Tibial artery (tissue), 4 donors: ENCODE measurements around the gene SRPK2.

ENCODE experiments used
- DNase-seq, 2 donors: peaks; one replicate each; pipeline ENCODE4 v3.0.0-alpha.2; 2019
- H3K27ac ChIP-seq, 2 donors: fragments of 200-600 bp; sonication (generic) in 1 of 2; 1 replicate in 1 of 2; 2 replicates in 1 of 2; pipeline ENCODE4 v1.5.1; 2018 to 2019; ENCODE audit warnings: mild to moderate bottlenecking in 1 of 2
- H3K27me3 ChIP-seq, 2 donors: fragments of 200-600 bp; sonication (generic) in 1 of 2; one replicate each; pipeline versions ENCODE4 v1.5.1 to v1.6.0; 2016 to 2019
- H3K36me3 ChIP-seq, 3 donors: fragments of 200-600 bp; sonication (generic) in 2 of 3; one replicate each; pipeline ENCODE4 v1.5.1; 2016 to 2019; ENCODE audit warnings: mild to moderate bottlenecking in 2 of 3
- H3K4me1 ChIP-seq, 4 donors: fragments of 200-600 bp; sonication (generic) in 2 of 4; 1 replicate in 3 of 4; 2 replicates in 1 of 4; pipeline ENCODE4 v1.5.1; 2016 to 2019
- H3K4me3 ChIP-seq, 2 donors: fragments of 200-600 bp; sonication (generic) in 1 of 2; 1 replicate in 1 of 2; 2 replicates in 1 of 2; pipeline ENCODE4 v1.5.1; 2018 to 2019; ENCODE audit warnings: mild to moderate bottlenecking in 2 of 2
- H3K9me3 ChIP-seq, 3 donors: fragments of 200-600 bp; sonication (generic) in 1 of 3; one replicate each; pipeline ENCODE4 v1.5.1; 2016 to 2019
- intact Hi-C: fragments of 100-400 bp; cut with DNase I; formaldehyde crosslinking; loops from one replicate; pipeline ENCODE4 v1.15.0; 2023; ENCODE audit warnings: low total_unique reads
- TF ChIP-seq, protein P1 (sequence below), 2 experiments: fragments of 200-600 bp in 1 of 2; fragments of 450-650 bp in 1 of 2; IDR thresholded peaks; one replicate each; pipeline ENCODE4 v1.5.1; 2017 to 2019; ENCODE audit warnings: antibody characterized with exemption in 2 of 2, mild to moderate bottlenecking in 1 of 2, moderate library complexity in 1 of 2

SRPK2 gene

DNA sequence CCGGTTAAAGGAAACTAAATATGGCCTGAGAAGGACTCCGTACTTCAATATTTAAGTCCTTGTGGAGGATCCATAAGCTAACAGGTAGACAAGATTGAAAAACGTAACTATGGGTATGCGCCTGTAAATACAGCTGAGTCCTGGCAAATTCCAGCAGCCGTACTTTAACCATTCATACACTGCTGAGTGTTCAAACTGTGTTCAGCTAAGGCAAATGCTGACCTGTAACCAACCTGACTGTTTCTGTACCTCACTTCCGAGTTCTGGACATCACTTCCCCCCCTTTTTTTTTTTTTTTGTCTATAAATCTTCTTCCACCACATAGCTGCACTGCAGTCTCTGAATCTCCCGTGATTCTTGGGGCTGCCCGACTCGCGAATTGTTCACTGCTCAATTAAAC lies 69.1 kb downstream of the SRPK2 start:
- Histone ChIP-seq H3K4me3 (no peak overlapping the region), H3K4me1 (peaks cover 0 to 14% (median 0%) of the 10 kb centered on the region in 4 donors), H3K9me3 (no peaks in the 10 kb centered on the region), H3K27me3 (no peaks in the 10 kb centered on the region), H3K36me3 (no peaks in the 10 kb centered on the region), H3K27ac (no peak overlapping the region)
- TF ChIP-seq, protein P1, sequence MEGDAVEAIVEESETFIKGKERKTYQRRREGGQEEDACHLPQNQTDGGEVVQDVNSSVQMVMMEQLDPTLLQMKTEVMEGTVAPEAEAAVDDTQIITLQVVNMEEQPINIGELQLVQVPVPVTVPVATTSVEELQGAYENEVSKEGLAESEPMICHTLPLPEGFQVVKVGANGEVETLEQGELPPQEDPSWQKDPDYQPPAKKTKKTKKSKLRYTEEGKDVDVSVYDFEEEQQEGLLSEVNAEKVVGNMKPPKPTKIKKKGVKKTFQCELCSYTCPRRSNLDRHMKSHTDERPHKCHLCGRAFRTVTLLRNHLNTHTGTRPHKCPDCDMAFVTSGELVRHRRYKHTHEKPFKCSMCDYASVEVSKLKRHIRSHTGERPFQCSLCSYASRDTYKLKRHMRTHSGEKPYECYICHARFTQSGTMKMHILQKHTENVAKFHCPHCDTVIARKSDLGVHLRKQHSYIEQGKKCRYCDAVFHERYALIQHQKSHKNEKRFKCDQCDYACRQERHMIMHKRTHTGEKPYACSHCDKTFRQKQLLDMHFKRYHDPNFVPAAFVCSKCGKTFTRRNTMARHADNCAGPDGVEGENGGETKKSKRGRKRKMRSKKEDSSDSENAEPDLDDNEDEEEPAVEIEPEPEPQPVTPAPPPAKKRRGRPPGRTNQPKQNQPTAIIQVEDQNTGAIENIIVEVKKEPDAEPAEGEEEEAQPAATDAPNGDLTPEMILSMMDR (IDR thresholded peaks at IDR 0.05): no peak
- DNase-seq: no peak
- intact Hi-C loops: no loop called here

DNA sequence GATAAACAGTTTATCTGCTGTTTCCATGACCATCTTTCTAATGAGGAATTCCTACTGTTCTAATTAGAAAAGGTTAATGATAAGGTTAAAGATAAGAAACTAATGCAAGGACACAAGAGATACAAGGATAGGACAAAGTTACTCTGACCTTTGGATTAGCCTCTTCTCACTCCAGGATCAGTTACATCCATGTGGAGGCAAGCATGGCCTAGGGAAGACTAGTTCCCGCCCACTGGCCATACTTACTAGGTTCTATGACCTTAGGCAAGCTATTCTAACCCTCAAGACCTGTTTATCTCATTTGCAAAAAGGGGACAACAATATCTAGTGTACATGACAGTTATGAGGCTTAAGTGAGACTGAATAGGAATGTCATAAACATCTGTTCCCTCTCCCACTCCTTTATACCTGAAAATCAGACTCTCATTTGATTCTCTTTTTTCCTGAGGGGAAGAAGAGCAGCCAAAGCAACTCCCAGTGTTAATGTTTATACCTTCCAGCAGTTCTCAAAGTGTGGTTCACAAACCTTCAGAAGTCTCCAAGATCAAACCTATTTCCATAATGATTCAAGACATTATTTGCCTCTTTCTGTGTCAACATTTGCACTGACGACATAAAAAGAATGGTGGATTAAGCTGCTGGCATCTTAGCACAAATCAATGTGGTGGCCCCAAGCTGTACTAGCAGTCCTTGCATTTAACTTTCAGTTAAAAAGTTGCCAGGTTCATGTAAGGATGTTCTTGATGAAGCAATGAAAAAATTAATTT lies 72.0 kb downstream of the SRPK2 start:
- Histone ChIP-seq H3K4me3 (no peak overlapping the region), H3K27ac (no peak overlapping the region), H3K36me3 (no peaks in the 10 kb centered on the region), H3K9me3 (no peaks in the 10 kb centered on the region), H3K4me1 (no peaks in the 10 kb centered on the region), H3K27me3 (no peaks in the 10 kb centered on the region)
- intact Hi-C loops: no loop called here
- DNase-seq: no peak
- TF ChIP-seq, protein P1 (IDR thresholded peaks at IDR 0.05): no peak

DNA sequence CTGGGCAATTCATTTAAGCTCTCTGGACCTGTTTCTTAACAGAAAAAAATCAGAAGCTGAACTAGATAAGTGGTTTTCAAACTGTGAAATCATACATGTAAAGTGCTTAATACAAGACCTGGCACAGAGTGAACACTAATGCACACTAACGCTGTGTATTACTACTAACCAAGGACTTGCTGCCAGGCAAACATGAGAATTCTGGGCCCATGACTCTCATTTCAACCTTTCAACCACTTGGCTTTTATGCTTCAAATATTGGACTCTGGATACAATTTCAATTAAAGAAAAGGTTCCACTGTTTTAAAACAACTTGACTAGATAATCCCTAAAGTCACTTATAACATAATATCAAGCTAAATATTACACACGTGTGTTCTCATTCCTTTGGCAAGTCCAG lies 73.4 kb downstream of the SRPK2 start:
- no peaks in the 10 kb centered on the region for H3K4me1 ChIP-seq
- H3K9me3 ChIP-seq: no peaks in the 10 kb centered on the region
- no peak overlapping the region for H3K27ac ChIP-seq
- H3K4me3 ChIP-seq: no peak overlapping the region
- H3K36me3 ChIP-seq: no peaks in the 10 kb centered on the region
- TF ChIP-seq, protein P1 (IDR thresholded peaks at IDR 0.05): no peak
- H3K27me3 ChIP-seq: no peaks in the 10 kb centered on the region
- DNase-seq: no peak
- intact Hi-C loops: no loop called here

DNA sequence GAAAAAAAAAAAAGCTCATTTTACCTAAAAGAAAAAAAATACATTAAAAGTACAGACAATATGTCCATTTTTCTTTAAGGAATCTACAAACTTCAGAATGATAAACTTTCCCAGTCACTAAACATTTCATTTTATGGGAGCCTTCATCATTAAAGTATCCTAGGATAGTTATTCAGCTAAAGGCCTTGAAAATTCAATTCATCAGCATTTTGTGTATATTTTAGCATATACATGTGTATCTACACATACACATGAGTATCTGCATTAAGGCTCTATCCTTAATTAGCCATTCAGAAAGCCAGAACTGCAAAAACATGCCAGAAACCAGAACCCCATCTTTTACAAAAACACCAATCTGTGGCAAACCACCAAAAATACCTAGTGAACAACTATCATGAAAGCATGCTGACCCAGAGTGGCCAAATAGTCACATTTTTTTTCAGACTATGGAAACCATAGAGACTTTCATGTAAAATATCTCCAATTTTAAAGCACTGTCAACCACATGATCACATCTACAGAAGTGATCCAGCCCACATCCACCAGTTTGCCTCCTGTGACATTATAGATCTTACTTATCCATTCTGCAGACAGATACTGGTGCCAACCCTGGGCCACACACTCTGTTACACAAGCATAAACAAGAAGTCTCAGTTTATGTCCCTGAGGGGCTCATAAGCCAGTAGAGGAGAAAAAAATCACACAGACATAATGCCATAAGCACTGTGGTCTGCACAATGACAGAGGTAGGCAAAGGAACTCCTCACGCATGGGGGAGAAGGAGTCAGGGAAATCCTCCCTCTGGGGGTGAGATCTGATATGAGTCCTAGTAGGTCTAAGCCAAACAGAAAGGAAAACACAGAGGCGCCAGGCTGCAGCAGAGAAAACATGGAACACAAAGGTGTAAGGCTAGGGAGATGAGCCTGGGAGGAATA lies 79.2 kb downstream of the SRPK2 start:
- TF ChIP-seq, protein P1 (IDR thresholded peaks at IDR 0.05): no peak
- no peak for DNase-seq

DNA sequence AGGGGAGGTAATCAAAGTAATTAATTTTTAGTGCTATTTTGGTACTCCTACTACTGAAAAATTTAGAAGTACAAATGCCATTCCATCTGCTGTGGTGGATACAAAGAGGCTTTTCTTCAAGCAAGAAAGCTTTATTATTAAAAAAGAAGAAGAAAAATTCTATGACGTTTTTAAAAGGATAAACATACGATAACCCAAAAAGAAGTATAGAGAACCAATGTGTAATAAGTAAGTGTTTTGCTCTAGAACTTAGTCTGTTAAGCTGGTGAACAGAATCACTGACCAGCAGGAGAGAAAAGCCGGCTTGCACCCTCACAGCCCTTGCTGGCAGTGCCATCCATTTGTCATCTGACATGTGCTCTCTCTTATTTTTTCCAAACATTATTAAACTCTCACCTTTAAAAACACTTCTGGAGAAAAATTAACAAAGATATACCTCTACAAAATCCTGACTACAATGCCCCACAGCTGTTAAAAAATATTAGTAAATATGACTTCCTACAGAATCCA lies 81.5 kb downstream of the SRPK2 start:
- DNase-seq: no peak
- intact Hi-C loops: no loop called here
- no peaks in the 10 kb centered on the region for H3K27me3 ChIP-seq
- H3K36me3 ChIP-seq: no peaks in the 10 kb centered on the region
- no peak overlapping the region for H3K4me3 ChIP-seq
- no peaks in the 10 kb centered on the region for H3K9me3 ChIP-seq
- peaks cover 0 to 27% (median 6%) of the 10 kb centered on the region in 4 donors for H3K4me1 ChIP-seq
- no peak overlapping the region for H3K27ac ChIP-seq
- TF ChIP-seq, protein P1 (IDR thresholded peaks at IDR 0.05): no peak

More for the DNA sequence above, 79.2 kb downstream of the SRPK2 start:
- intact Hi-C loops: no loop called here
- Histone ChIP-seq H3K27ac (no peak overlapping the region), H3K36me3 (no peaks in the 10 kb centered on the region), H3K4me3 (no peak overlapping the region), H3K9me3 (no peaks in the 10 kb centered on the region), H3K27me3 (no peaks in the 10 kb centered on the region), H3K4me1 (peaks cover 0 to 18% (median 3%) of the 10 kb centered on the region in 4 donors)
